ENCODE measurements around the gene EGR4.
"Not testable (repeated sequence)": the region's sequence is repeated elsewhere in the genome, so short reads cannot be mapped to it uniquely, and the experiment has no call there.

Gene EGR4

DNA sequence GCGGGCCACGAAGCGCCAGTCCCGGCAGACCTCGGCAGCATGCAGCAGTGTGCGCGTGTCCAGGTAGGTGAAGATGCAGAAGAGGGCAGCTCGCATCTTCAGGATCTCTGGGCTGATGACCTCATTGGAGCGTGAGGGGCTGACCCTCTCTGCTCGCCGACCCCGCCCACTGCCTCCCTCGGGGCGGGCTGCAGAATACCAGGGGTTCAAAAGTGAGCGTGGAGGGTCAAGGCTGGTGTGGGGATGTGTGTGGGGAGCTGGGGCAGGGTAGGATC lies 29.1 kb downstream of the EGR4 start:
- no peak for DNase-seq (ENCODE audit: extremely low read depth in 1 of 2, low read depth in 1 of 2)

DNA sequence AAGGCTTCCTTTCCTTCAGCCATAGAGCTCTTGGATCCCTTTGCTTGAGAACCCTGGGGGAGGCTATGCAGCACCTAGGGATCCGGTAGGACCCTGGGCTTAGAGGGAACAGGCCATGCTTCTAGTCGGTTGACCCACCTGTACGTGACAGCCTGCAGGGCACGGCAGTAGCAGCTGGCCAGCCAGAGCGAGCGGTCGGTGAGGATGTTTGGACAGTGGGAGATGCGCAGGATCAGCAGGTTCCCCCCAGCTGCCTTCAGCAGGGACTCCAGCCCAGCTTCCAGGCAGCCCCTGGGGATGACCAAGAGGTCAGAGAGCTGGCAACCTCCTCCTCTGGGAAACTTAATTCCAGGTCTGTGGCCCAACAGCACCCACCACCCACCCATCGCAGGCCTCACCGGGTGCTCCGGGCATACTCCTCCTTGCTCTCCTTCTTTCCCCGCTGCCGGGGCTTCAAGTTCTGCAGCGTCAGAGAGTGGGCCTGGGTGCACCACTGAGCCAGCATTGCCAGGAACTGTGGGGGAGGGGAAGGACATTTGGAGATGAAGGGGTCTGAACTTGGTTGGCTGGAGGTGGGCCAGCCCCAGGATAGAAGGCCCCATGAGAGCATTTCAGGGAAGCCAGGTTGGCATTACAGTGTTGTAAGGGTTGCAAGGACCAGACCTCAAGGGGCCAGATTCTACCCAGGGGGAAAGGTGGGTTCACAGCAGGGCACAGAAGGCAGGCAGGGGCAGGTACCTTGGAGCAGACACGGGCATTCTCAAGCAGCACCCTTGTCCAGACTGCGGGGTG lies 29.6 kb downstream of the EGR4 start:
- DNase-seq (ENCODE audit: extremely low read depth in 1 of 2, low read depth in 1 of 2) = no peak

DNA sequence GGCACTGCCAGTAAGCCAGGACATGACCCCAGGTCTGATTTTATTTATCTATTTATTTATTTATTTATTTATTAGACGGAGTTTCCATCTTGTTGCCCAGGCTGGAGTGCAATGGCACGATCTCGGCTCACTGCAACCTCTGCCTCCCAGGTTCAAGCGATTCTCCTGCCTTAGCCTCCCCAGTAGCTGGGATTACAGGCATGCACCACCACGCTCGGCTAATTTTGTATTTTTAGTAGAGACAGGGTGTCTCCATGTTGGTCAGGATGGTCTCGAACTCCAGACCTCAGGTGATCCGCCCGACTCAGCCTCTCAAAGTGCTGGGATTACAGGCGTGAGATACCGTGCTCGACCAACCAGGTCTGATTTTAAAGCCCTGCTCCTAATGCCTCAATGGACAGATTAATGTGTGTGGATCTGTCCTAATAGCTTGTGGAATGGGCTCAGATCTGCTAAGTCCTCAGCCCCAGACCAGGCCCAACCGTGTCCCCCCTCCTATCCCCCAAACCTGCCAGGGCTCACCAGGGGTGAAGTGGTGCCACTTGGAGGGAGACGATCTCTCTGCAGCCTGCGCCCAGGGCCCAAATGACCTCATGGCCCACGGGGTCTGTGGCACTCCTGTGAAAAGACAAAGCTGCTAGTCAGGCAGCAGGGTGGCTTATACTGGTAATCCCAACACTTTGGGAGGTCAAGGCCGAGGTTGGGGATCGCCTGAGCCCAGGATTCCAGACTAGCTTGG lies 30.5 kb downstream of the EGR4 start:
- DNase-seq (ENCODE audit: extremely low read depth in 1 of 2, low read depth in 1 of 2) = not testable (repeated sequence)

DNA sequence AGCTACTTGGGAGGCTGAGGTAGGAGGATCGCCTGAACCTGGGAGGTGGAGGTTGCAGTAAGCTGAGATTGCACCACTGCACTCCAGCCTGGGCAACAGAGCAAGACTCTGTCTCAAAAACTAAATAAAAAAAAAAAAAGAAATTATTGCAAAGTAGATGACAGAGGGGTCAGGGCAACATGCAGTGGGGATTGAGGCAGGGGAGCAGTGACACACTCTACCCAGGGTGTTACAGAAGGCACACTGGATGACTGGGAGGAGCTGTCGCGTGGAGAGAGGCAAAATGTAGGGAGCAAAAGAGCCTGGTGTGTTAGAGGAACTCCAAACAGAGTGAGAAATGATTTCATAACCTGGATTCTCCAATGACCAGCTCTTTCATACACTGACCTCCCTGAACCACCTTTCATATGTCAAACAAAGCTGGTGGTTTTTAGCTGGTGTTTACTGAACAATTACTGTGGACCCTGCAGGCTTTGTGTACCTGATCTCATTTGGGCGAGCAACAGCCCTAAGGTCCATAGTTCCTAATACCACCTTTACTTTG lies 31.2 kb downstream of the EGR4 start:
- no peak for DNase-seq (ENCODE audit: extremely low read depth in 1 of 2, low read depth in 1 of 2)

DNA sequence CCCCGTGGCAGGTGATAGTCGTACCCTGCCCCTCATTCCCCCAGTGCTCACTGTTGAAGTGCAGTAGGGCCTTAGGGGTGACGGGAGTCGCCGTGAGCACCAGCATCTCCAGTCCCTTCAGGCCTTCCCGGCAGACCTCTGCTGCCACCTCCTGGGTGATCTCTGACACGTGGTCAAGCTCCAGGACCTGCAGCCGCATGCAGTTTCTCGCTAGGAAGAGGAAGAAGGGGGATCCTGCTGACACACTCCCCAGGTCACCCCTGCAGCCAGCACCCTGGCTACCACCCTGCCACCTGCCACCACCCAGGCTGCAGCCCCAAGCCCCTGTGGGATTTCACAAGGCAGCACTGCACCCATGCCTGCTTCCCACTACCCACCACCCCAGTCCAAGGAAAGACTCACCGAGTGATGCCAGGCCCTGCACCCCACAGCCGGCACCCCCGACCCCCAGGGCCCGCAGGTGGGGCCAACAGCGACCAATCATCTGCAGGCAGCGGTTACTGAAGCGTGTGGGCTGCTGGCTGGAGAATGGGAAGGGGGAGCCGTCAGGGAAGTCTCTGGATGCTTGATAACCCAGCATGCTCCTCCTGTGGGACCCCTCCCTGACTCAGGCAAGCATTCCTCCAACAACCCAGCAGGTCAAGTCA lies 32.9 kb downstream of the EGR4 start:
- DNase-seq (ENCODE audit: extremely low read depth in 1 of 2, low read depth in 1 of 2) = no peak

DNA sequence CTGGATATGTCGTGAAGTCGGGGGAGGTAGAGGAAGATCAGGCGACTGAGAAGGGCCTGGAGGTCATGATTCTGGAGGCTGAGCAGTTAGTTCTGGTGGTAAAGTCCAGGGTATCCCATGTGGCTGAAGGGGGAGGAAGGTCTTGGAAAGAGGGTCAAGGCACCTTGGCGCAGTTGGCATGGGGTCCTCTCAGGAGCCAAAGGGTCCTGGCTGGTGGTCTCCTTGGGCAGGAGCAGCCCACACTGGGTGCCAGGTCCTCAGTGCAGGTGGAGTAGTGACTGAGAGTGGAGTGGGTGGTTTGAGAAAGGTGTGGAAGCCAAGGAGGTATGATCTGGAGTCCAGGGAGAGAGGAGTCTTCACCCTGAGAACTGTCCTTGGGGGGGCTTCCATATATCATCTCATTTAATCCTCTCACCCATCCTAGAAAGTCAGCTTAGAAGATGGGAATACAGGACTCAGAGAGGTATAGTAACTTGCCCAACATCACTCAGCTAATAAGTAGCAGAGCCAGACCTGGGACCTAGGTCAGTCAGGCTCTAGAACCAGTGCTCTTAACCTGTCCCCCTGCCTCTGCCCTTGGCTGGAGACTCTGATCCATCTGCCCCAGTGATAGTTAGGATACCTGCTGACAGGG lies 33.5 kb downstream of the EGR4 start:
- DNase-seq (ENCODE audit: extremely low read depth in 1 of 2, low read depth in 1 of 2) = no peak

DNA sequence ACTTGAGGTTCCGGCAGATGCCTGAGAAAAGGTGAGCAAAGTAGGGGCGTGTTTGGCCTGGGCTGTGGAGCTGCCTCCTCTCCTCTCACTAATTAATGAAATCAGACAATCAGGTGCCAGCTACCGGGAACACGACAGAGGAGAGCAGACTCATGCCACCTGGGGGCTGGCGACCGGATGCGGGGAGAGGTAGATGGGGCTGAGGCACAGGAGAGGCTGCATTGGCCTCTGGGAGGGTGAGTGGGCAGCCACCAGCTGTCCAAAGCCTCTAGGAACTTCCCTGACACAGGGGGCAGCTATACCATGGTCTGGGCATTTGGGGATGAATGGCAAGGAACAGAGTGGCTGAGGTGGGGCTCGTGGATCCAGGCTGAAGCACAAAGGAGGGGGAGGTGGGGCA lies 34.1 kb downstream of the EGR4 start:
- no peak for DNase-seq (ENCODE audit: extremely low read depth in 1 of 2, low read depth in 1 of 2)

DNA sequence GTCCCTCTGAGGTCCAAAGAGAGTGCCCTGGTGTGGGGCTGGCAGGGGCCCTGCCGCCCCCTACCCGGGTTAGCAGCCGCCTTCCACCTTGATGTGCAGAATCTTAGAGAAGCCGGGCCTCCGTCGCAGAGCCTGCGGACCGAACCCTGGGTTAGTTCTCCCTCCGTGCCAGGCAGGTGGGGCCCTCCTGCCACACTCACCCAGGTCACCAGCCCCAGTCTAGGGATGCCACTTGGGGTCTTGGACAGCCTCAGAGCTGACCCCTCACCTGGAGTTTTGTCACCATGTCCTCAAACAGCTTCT lies 34.5 kb downstream of the EGR4 start:
- no peak for DNase-seq (ENCODE audit: extremely low read depth in 1 of 2, low read depth in 1 of 2)

DNA sequence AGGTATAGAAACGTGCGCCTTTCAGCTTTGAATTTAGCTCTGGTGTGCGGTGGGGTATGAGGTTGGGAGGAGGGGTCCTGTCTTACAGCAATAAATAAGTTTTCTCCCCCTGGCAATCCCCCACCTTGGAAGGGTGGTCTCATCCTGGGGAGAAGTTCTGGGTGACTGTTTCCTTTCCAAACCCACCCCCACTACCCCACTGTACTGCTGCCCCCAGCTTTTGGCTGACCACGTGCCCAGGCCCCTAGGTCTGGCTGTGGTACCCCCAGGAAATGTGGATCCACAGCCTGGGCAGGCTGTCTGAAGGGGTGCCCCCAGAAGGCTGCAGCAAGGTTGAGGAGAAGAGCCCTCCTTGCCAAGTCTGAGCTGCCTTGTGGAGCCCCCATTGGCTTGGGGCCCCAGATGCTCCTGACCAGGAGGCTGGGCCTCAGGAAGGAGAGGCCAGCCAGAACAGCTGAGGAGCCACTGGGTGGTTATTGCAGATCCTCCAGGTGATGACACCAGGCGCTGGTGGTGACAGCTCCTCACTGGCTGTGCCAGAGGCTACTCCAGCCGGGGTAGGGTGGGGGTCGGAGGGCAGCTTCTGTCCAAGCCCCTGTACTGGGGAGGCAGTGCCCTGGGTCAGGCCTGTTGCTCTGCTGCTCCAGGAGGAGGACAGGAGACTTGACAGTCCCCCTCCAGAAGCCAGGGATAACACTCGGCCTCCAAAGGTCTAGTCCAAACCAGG lies 35.0 kb downstream of the EGR4 start:
- no peak for DNase-seq (ENCODE audit: extremely low read depth in 1 of 2, low read depth in 1 of 2)

DNA sequence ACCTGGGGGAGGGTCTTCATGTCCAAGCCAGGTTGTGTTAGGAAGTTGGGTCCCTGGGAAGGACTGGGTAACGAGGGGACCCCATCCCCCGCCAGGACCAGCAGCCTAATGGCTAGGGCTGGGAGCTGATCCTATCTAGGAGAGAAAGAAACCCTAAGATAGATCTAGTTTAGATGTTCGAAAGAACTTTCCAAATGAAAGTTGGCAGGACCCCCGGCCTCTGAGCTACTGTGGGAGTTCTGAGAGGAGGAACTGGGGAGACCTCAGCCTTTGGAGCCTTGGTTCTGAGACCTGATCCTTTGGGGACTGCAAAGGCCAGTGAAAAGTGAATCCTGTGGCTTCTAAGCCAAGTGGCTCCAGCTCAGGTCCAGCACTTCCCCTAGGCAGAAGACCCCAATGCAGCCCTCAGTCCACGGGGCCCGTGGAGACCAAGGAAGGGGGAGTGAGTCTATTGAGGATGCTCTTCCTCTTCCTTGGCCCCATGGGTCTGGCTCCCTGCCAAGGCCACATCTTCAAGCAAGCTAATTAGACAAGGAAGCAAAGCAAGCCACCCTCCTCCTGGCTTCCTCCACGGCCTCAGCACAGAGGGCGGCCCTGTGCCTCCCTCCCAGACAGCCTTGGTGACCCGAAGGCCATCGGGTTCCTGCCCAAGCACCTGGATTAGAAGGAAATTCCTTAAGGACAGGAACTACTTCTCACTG lies 35.8 kb downstream of the EGR4 start:
- no peak for DNase-seq (ENCODE audit: extremely low read depth in 1 of 2, low read depth in 1 of 2)

DNA sequence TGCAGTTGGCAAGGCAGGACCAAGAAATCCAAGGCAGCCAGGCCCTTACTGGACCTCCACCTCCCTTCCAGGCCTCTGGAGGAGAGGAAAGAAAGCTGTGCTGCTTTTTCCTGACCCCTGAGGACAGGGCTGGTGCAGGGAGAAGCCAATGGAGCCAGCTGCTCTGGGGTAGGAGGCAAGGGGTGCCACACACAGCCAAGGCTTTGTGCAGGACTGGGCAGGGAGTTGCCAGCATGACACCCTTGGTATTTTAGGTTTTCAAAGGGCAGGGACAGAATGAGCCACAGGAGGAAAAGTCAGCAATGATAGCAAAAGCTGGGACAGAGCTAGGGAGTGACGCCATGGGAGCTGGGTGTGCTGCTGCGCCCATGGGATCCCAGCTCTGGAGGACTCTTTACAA lies 36.3 kb downstream of the EGR4 start:
- no peak for DNase-seq (ENCODE audit: extremely low read depth in 1 of 2, low read depth in 1 of 2)

DNA sequence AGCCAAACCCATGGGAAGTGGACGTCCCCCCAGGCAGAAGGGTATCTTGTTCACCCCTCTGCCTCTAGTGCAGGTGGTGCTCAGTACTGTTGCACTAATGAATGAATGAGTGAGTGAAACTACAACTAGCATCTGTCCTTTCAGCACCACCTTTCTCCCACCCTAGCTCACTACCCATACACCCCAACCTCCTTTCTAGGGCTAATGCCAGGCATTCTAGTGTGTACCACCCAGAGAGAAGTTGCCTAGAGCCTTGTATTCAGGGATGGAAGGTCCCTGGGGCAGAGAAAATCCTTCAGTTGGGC lies 36.8 kb downstream of the EGR4 start:
- DNase-seq (ENCODE audit: extremely low read depth in 1 of 2, low read depth in 1 of 2) = no peak

DNA sequence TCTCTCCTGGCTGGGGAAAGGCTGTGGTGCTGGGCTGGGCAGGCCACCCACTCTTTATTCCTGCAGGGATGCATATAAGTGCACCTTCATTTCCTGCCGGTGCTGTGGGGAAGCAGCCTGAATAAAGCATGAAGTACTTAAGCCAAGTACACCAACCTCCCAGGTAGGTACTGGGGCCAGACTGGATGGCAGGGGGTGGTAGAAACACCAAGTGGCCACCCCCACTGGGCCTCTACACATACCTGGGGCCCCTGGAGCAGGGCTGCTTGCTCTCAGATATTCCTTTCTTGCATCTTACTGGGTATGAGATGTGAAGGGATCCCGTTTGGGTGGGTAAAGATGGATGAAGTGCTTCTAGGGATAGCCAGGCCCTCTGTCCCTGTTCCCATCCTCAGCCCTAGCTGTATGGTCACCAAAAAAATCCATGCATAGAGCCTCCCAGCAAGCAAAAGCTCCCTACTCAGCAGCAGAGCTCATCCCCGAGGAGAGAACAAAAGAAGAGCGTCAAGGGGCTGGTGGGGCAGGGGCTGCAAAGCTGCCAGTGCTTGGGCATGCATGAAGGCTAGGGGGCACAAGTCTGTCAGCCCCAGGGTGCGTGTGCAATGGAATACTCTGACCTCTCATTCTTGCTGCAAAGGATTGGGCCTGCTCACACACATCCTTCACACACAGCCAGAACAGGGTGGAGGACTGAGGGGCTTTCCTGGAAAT lies 37.3 kb downstream of the EGR4 start:
- DNase-seq (ENCODE audit: extremely low read depth in 1 of 2, low read depth in 1 of 2) = no peak

DNA sequence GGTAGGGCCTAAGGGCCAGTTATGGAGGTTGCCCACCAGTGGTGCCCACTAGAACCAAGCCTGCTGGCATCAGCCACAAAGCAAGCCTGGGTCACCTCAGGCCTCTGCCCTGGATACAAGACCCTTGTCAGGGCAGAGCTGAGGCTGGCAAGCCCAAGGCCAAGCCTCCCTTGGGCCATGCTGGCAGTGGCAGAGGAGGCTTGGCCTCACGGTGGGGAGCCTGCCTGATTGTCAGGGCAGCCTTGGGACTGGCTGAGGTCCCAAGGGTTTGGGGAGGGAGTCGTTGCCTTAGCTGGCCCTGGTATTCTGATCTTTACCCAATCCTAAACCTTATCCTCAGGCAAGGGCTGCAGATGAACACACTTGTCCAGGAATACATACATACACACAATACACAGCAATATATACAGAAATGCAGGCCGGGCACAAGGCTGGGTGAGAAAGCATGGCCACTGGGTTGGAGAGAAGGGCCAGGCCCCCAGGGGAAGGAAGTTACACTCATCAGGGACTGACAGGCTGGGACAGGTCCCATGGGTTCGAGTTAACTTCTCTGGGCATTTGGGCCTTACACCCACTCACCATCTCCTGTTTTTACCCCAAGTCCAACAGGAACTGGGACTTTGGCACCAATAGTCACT lies 38.2 kb downstream of the EGR4 start:
- no peak for DNase-seq (ENCODE audit: extremely low read depth in 1 of 2, low read depth in 1 of 2)

DNA sequence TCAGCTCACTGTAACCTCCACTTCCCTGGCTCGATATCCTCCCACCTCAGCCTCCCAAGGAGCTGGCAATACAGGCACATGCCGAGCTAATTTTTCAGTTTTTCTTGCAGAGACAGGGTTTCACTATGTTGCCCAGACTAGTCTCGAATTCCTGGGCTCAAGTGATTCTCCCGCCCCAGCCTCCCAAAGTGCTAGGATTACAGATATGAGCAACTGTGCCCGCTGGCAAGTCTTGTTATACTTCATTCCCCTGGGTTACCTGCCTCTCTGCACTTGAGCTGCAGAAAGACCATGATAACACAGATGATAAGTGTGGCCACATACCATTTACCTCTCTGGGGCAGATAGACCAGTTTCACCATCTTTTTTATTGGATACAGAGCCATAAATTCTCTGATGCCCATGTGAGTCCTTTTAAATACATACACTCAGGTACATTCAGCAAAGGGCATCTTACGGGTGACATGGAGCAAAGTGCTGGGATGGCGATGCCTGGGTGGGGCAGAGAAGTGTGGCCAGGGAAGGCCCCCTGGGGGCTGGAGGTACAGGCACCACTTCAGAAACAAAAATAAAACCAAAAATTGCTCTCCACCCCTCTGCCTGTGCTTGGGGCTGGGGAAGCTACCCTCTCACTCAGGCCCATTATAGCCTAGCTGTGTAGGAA lies 38.9 kb downstream of the EGR4 start:
- DNase-seq (ENCODE audit: extremely low read depth in 1 of 2, low read depth in 1 of 2) = no peak

DNA sequence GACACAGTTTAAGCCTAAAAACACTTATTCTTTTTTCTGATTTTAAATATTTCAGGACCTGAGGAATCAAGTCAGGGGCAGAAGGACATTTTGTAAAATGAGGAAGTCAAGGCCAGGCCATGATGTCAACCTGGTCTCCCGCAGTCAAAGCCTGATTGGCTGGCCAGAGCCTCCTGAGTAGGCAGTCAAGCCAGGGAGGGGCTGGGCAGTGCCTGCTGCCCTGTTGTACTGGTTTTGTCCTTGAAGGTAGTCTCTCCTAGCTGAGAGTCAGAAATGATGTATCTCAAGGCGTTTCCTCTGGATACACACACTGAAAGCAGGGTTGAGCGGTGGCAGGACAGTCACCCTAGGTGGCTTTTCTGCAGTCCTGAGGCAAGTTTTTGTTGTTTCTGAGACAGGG lies 39.4 kb downstream of the EGR4 start:
- no peak for DNase-seq (ENCODE audit: extremely low read depth in 1 of 2, low read depth in 1 of 2)

DNA sequence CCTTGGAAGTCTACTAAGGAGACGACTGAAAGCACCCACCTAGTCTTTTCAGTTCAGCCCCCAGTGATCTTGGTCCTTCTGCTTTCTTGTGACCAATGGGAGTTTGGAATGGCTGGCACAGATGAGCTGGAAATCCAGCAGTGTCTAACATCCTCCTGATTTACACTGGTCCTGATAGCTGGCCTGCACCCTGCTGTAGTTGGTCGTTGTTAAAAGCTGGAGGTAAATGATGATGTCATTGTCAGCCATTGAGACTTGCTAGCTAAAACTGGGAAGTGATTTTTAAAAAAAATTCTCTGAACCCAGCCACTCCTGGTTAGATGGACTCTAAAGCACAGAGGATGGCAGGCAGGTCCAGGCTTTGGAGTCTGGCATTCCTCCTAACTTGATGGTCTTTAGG lies 39.9 kb downstream of the EGR4 start:
- no peak for DNase-seq (ENCODE audit: extremely low read depth in 1 of 2, low read depth in 1 of 2)

DNA sequence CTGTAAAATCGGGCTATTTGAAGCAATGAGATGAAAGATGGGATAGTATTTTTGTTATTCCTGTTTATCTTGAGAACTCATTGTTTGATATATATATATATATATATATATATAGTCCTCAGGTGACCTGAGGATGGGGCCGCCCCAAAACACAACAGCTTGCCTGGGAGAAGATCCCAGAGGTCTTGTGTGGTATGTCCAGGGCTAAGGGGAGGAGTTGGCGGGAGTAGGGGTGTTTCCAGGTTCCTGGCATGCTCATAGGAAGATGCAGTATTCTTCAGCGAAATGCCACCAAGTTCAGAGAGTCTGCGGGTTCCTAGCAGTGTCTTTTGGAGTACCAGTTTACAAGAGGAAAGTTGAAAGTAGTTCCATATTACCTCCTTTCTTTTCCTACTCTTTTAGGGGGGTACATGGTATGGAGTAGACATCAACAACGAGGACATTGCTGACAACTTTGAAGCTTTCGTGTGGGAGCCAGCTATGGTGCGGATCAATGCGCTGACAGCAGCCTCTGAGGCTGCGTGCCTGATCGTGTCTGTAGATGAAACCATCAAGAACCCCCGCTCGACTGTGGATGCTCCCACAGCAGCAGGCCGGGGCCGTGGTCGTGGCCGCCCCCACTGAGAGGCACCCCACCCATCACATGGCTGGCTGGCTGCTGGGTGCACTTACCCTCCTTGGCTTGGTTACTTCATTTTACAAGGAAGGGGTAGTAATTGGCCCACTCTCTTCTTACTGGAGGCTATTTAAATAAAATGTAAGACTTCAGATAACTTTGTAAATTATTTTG lies 40.9 kb downstream of the EGR4 start:
- DNase-seq (ENCODE audit: extremely low read depth in 1 of 2, low read depth in 1 of 2) = no peak

All from stimulated activated CD8-positive, alpha-beta memory T cell treated with anti-CD3 and anti-CD28 coated beads, Interleukin-7, amount 100 ng/mL, for 48 hours (primary cell).